C1 segment of cervical spinal cord (tissue), 14 donors: ENCODE results near the gene REV3L.
"Not testable (repeated sequence)": the region's sequence is repeated elsewhere in the genome, so short reads cannot be mapped to it uniquely, and the experiment has no call there.

Experiments used
- DNase-seq, 14 donors: peaks; one replicate each; lab custom pipeline; 2025; lab: John Stamatoyannopoulos, UW

Gene REV3L

DNA sequence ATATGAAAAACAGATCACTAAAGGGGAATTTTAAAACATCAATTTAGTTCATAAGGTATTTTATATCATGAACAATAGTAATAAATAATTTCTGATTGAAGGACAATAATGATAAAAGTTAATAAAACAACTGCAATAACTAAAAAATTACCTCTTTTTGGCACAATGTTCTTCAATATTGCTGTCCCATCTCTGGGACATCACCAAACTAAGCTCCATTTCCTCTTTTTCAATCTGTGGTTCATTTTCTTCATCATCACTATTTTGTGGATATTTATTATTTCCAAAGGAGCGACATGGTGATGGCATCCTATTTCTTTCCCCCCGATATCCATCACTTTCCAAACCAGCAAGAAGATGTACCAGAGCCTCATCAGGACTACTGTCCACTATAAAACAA is 103.2 kb downstream of the REV3L start:
- DNase-seq: no peak

DNA sequence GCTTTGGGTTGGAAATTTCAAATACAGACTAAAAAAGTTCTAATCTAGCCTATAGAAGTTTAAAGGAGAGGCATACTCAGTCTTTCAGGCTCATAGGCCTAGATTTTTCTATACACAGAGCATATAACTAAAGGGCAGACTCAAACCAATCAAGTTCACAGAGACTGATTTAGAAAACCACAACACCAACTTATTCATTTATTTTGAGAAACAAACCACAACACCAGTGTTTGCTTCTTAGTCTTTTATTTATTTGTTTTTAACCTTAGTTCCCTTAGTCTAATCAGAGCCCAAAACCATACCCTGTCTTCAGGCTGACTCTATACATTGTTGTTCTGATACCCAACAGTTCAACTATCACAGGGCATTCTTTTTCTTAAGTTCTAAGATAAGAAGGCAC is 103.7 kb downstream of the REV3L start:
- no peak for DNase-seq

DNA sequence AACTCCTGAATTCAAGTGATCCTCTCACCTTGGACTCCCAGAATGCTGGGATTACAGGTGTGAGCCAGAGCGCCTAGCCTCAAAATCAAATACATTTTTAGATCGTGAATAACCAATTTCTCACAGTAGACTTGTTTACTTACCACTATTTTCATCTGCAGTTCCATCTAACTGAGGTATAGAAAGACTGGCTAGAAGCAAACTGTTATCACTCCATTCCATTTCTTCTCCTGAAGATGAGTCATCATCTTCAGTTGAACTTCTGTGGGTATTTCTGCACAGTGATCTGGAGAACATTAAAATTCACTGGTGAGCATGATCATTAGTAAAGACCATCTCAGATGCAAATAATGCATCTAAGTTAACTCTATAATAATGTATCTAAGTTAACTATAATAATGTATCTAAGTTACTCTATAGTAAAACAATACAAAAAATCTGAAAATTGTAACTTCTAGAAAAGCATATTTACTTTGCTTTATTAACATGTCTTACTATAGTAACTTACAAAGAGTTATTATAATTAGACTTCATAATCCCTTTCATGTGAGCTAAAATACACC is 105.4 kb downstream of the REV3L start:
- DNase-seq: no peak

DNA sequence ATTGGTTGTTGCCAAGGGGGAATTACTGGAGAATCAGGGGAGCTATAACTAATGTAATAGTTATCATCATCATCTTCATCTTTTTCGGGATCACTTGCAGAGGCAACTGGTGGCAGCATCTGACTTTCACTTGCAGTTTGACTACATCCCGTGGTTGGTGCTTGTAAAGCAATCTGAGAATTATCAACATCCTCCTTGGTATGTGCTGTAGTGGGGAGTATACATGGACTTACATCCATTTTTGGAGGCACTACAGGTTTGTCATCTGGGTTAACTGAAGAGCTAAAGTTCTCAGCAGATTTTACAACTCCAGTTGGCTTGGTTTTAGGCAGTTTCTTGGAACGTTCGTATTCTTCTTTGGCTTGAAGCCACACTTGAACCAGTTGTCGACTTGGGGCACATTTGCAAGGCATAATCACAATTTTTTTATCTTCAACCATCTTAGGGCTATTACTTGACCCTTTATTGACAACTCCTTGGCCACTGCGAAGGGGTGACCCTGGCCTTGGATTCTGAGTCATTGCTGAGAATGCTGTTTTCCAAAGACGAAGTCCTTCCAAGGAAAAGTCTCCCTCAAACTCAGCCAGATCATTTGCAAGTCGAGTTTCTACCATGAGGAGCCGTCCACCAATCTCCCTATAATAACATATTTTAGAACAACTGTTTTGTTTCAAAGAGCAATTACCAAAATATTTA is 115.5 kb downstream of the REV3L start:
- no peak for DNase-seq

GRCh38 chr6:111361648-111362047 is 121.4 kb downstream of the REV3L start:
- peak in 6 of 14 donors; percentile 4 to 14 (median 6) for DNase-seq

DNA sequence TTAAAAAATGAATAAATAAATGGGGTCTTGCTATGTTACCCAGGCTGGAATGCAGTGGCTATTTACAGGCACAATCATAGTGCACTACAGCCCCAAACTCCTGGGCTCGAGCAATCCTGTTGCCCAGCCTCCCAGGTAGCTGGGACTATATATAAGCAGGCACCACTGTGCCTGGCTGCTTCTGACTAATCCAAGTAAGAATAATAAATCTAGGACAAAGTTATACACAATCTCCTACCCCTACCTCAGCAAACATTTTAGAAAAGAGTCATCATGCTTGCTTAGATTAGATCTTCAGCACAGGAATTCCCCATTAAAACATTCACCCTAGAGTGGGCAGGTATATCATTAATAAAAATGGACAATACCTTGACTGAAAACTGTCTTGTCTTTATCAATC is 124.6 kb downstream of the REV3L start:
- no peak for DNase-seq

GRCh38 chr6:111357705-111358104 is 125.3 kb downstream of the REV3L start:
- DNase-seq: no peak

DNA sequence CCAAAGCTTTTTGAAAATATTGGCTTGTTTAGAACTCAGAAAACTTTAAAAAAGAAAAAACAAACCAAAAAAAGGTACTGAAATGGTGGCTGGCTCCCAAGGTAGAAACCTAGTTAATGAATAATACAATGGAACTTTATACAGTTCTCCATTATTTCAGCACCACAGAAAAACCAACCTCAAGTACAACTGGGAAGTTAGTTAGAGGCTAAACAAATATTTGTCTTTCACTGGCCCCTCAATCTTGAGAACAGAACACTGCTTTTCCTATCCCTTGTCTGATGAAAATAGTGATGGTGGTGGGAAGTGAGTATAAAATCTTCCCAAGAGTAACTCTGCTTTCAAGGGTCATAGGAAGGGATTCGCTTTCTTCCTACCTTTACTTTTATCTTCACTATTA is 126.5 kb downstream of the REV3L start:
- DNase-seq: no peak

DNA sequence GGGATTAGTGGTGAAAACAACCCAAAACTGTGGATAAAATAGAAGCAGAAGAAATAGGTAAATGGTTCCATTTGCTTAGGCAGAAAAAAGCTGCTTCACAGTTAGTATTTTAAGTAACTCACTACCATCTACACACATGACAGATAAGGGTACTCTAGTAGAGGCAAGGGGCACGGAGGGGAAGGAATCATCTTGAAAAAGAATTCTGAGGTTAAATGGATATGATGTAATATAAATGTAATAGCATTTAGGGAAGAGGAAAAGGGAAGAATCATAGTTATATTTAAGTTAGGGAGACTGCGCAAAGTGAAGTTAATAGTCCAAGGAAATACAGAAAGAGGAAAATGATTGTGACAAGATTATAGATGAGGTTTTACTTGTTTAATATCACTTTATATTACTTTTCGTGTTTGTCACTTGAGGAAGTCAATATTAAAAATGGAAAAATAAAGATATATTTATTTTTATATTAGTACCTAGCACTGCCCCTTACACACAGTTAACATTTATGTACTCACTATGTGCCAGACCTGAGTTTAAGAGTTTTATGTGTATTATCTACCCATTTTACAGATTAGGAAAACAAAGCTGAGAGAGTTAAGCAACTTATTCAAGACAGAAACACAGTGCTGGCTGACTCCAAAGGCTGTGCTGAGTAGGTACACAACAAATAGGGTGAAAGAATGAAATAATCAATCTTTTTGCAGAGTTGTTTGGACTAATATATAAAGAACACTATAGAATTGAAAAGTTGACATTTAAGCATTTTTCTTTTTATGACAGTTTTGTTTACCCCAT is 128.1 kb downstream of the REV3L start:
- no peak for DNase-seq

GRCh38 chr6:111353912-111354462 is 129.0 kb downstream of the REV3L start:
- DNase-seq: no peak

DNA sequence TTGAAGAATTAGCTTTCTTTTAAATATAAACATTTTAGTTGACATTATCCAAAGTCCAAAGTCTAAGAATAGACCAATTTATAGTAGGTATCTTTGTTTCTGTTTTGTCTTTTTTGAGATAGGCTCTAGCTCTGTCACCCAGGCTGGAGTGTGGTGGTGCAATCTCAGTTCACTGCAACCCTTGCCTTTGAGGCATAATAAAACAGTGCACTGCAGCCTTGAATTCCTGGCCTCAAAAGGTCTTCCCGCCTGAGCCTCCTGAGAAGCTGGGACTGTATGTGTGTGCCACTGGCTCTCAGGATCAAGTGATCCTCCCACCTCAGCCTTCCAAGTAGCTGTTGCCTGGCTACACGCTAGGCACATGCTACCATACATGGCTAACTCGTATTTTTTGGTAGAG is 135.4 kb downstream of the REV3L start:
- no peak for DNase-seq

DNA sequence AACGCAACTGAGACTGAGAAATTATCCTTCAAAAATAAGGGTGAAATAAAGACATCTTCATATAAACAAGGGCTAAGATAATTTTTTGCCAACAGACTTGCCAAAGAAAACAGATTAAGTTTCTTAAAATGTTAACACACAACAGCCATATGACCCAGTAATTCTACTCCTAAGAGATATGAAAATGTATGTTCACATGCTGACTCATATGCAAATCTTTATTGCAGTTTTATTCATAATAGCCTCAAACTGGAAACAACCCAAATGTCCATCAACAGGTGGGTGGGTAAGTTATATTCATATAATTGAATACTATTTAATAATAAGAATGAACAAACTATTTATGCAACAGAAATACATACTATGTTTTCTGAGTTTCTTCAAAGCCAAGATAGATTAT is 140.1 kb downstream of the REV3L start:
- DNase-seq: no peak

DNA sequence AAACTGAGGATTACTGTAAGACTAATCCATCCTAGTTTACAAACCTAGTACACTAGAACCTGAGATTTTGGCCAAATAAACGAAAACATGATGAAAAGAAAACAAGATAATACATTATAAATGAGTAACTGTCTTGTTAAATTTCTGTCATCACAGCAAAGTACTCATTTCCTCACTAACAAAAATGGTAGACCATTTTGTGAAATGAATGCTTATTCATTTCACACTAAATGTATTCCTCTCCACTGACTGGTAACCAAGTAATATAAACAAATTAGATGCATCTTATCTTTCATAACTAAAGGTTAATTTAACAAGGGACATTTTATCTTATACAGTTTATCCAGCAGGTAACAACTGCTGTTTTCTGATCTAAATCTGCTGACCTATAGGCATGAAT is 143.7 kb downstream of the REV3L start:
- DNase-seq: no peak

DNA sequence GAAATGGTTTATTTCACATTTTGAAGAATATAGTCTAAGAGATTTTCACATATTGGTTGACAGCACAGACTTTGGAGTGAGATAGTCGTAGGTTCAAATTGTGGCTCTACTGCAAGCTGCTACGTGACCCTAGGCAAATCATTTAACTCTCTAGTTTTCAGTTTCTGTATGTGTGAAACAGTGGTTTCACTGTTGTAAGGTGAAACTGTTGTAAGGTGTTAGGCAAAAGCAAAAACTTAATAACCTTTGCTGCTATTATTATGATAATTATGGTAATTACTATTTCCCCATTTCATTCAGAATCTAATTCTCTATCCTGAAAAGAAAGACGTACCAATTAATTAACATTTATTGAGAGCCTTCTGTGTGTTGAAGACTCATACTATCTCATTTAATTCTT is 144.2 kb downstream of the REV3L start:
- no peak for DNase-seq

- DNase-seq: no peak
Measured at GRCh38 chr6:111337829-111338236, 145.2 kb downstream of the REV3L start.

GRCh38 chr6:111329882-111330633 is 153.0 kb downstream of the REV3L start:
- DNase-seq: no peak

- DNase-seq: no peak
Measured at GRCh38 chr6:111326563-111326962, 156.5 kb downstream of the REV3L start.

GRCh38 chr6:111322145-111322544 is 160.9 kb downstream of the REV3L start:
- no peak for DNase-seq

DNA sequence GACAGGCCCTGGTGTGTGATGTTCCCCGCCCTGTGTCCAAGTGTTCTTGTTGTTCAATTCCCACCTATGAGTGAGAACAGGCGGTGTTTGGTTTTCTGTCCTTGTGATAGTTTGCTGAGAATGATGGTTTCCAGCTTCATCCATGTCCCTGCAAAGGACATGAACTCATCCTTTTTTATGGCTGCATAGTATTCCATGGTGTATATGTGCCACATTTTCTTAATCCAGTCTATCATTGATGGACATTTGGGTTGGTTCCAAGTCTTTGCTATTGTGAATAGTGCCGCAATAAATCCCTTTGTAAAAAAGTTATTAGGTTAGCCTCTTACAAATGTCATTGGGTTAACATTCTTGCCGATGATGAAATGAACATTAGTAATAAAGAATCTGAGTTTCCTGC is 175.1 kb downstream of the REV3L start:
- DNase-seq: not testable (repeated sequence)

GRCh38 chr6:111307275-111307858 is 175.7 kb downstream of the REV3L start:
- DNase-seq: no peak

GRCh38 chr6:111306104-111306888 is 176.7 kb downstream of the REV3L start:
- no peak for DNase-seq
